HCT116 (cell line): ENCODE data around the gene PSMA6. TPM values are rescaled to one million over a fixed set of nuclear protein-coding genes. Genes with fewer than 3 reads are reported as not detected.

Source experiments
- ATAC-seq: fragments of 200-7000 bp; cut with Tn5 transposase; 2 replicates; pipeline ENCODE4 v1.9.1; 2020; ENCODE audit warnings: mild to moderate bottlenecking, moderate library complexity
- BruUV-seq: library from RNA; stranded (reverse); fragments of 400-500 nt; replicated peaks from 2 replicates; lab custom pipeline; 2021; lab: Mats Ljungman, UMichigan
- CTCF ChIA-PET: fragments of 300-600 bp; sonication (Branson Sonifier 250); formaldehyde crosslinking; loops from one replicate; lab custom pipeline; 2021; ENCODE audit warnings: antibody characterized with exemption; lab: Charles Lee
- POLR2A ChIA-PET: fragments of 300-600, 350-600 bp; sonication (Branson Sonifier 250); formaldehyde crosslinking; loops from one replicate; lab custom pipeline; 2021; ENCODE audit warnings: antibody characterized with exemption; lab: Charles Lee
- RAD21 ChIA-PET, 2 experiments: fragments of 300-600 bp; sonication (Branson Sonifier 250); formaldehyde crosslinking; loops; one replicate each; lab custom pipeline; 2023; ENCODE audit warnings: low total read pairs in 2 of 2; ENCODE audit not compliant: uncharacterized antibody in 2 of 2, unreplicated experiment in 2 of 2, low non-redundant PET in 1 of 2; lab: Charles Lee
- DNase-seq: peaks from one replicate; pipeline ENCODE4 v3.0.0-alpha.2; 2010; ENCODE audit warnings: low read depth, low spot score
- H2AFZ ChIP-seq: fragments of 200-600 bp; shearing (Covaris generic), sonication (generic); 2 replicates; pipeline ENCODE4 v1.6.1; 2017; ENCODE audit warnings: low read depth, mixed run types, mixed read lengths, antibody characterized with exemption, low read length; ENCODE audit not compliant: poor library complexity, severe bottlenecking
- H3K27ac ChIP-seq: 2 replicates; pipeline ENCODE4 v1.5.1; 2012; ENCODE audit warnings: low read depth, low read length
- H3K27me3 ChIP-seq: fragments of 200-600 bp; sonication (generic); 2 replicates; pipeline ENCODE4 v1.6.1; 2016; ENCODE audit warnings: mixed run types, low read length, mixed read lengths; ENCODE audit not compliant: insufficient read depth
- H3K36me3 ChIP-seq, 2 experiments: fragments of 200-500 bp in 1 of 2; fragments of 200-600 bp in 1 of 2; sonication (Bioruptor generic) in 1 of 2; sonication (generic) in 1 of 2; 2 replicates each; pipeline versions ENCODE4 v1.5.1 to v1.6.1; 2014 to 2016; ENCODE audit warnings: low read length in 2 of 2, inconsistent platforms in 1 of 2, mixed read lengths in 1 of 2, mixed run types in 1 of 2; ENCODE audit not compliant: insufficient read depth in 2 of 2, control insufficient read depth in 1 of 2
- H3K4me1 ChIP-seq, 2 experiments: fragments of 200-600 bp in 1 of 2; sonication (generic) in 1 of 2; 2 replicates each; pipeline versions ENCODE4 v1.5.1 to v1.6.1; 2012 to 2017; ENCODE audit warnings: low read length in 2 of 2, inconsistent platforms in 1 of 2, mild to moderate bottlenecking in 1 of 2, mixed read lengths in 1 of 2, mixed run types in 1 of 2, moderate library complexity in 1 of 2; ENCODE audit not compliant: insufficient read depth in 2 of 2, control insufficient read depth in 1 of 2
- H3K4me2 ChIP-seq: fragments of 200-600 bp; sonication (generic); 2 replicates; pipeline ENCODE4 v1.6.1; 2017; ENCODE audit warnings: mixed run types, low read length, mixed read lengths
- H3K4me3 ChIP-seq, 2 experiments: fragments of 200-600 bp in 1 of 2; sonication (generic) in 1 of 2; replicated peaks in 1 of 2; 2 replicates each; pipeline ENCODE4 v1.5.1; 2011 to 2016; ENCODE audit warnings: low read length in 2 of 2, control low read depth in 1 of 2, low read depth in 1 of 2, mild to moderate bottlenecking in 1 of 2, mixed read lengths in 1 of 2, mixed run types in 1 of 2
- H3K79me2 ChIP-seq: fragments of 200-600 bp; sonication (generic); 2 replicates; pipeline ENCODE4 v1.6.1; 2017; ENCODE audit warnings: mild to moderate bottlenecking, mixed run types, low read length, moderate library complexity, mixed read lengths; ENCODE audit not compliant: insufficient read depth
- H3K9ac ChIP-seq: fragments of 200-600 bp; sonication (generic); 2 replicates; pipeline ENCODE4 v1.6.1; 2016; ENCODE audit warnings: low read length, mixed read lengths
- H3K9me2 ChIP-seq: fragments of 200-600 bp; sonication (generic), shearing (Covaris generic); 2 replicates; pipeline ENCODE4 v1.6.1; 2017; ENCODE audit warnings: mixed run types, mild to moderate bottlenecking, moderate library complexity; ENCODE audit not compliant: insufficient read depth
- H3K9me3 ChIP-seq, 2 experiments: fragments of 200-500 bp in 1 of 2; fragments of 200-600 bp in 1 of 2; sonication (Bioruptor generic) in 1 of 2; sonication (generic) in 1 of 2; 2 replicates each; pipeline ENCODE4 v1.6.1; 2014 to 2017; ENCODE audit warnings: low read length in 2 of 2, mixed read lengths in 2 of 2, inconsistent platforms in 1 of 2, low read depth in 1 of 2, mild to moderate bottlenecking in 1 of 2, mixed run types in 1 of 2, moderate library complexity in 1 of 2; ENCODE audit not compliant: control insufficient read depth in 1 of 2, insufficient read depth in 1 of 2
- H4K20me1 ChIP-seq: fragments of 200-600 bp; sonication (generic), shearing (Covaris generic); 2 replicates; pipeline ENCODE4 v1.6.1; 2017; ENCODE audit warnings: mixed run types, mild to moderate bottlenecking, moderate library complexity; ENCODE audit not compliant: insufficient read depth
- CEBPB ChIP-seq: IDR thresholded peaks from 2 replicates; pipeline ENCODE4 v1.6.1; 2012; ENCODE audit warnings: low read depth
- FOSL1 ChIP-seq: IDR thresholded peaks from 2 replicates; pipeline ENCODE4 v1.6.1; 2012; ENCODE audit warnings: low read depth
- JUND ChIP-seq: IDR thresholded peaks from 2 replicates; pipeline ENCODE4 v1.6.1; 2012
- POLR2A ChIP-seq: IDR thresholded peaks from 2 replicates; pipeline ENCODE4 v1.7.0; 2011; ENCODE audit warnings: borderline replicate concordance; ENCODE audit not compliant: insufficient read depth, insufficient read length; ENCODE audit errors: extremely low read depth
- POLR2AphosphoS5 ChIP-seq: IDR thresholded peaks from 2 replicates; pipeline ENCODE4 v1.6.1; 2011; ENCODE audit warnings: mild to moderate bottlenecking, low read depth, low read length, moderate library complexity
- SRF ChIP-seq: IDR thresholded peaks from 2 replicates; pipeline ENCODE4 v1.6.1; 2012; ENCODE audit warnings: low read depth
- YY1 ChIP-seq: IDR thresholded peaks from 2 replicates; pipeline ENCODE4 v1.6.1; 2011; ENCODE audit warnings: low read length, low read depth, moderate library complexity, mild to moderate bottlenecking; ENCODE audit not compliant: insufficient replicate concordance; ENCODE audit errors: extremely low read depth
- intact Hi-C: fragments of 100-400 bp; cut with micrococcal nuclease; formaldehyde crosslinking; loops from 2 replicates; pipeline ENCODE4 v1.10.0; 2022
- total RNA-seq: library from RNA; stranded (reverse); gene quantifications from one replicate; pipeline ENCODE4 v1.2.1, GENCODE V29; 2021; ENCODE audit not compliant: unreplicated experiment
- TF ChIP-seq, protein P1 (sequence below): IDR thresholded peaks from 2 replicates; pipeline ENCODE4 v1.6.1; 2012; ENCODE audit warnings: low read depth

Gene PSMA6
- total RNA-seq, 1 experiment from 2014 or later: 194 TPM

DNA sequence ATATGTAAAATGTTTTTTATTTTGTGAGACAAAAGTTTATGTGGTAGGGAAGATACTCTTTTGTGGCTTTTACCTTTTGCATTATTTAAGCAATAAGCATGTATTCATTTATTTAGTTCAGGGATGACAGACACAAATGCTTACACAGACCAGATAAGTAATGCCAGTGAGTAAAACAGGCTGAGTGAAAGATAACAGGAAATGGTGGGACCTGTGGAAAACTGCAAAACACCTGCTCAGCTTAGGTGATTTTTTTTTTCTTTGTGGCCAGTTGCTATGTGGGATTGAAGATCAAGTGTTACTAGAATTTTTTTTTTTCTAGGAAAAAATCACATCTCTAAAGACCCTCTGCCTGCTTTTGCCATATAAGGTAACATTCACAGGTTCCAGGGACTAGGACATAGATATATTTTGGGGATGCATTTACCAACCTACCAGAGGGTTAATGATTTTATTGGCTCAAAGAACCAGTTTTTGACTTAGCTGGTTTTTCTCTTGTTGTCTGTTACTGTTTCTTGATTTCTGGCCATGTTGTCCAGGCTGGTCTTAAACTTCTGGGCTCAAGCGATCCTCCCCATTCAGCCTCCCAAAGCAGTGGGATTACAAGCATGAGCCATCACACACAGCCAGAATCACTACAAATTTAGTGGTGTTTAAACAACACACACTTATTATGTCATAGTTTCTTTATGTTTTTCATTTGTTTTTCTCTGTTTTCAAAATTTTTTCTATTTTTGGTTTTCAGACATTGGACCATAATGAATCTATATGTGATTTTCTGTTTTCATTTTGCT is 9.8 kb downstream of the PSMA6 start:
- ATAC-seq: no peak
- Histone ChIP-seq H3K4me3 (no peak overlapping the region), H3K4me1 (no peaks in the 10 kb centered on the region), H3K9me2 (no peaks in the 10 kb centered on the region), H4K20me1 (peaks cover 19% of the 10 kb centered on the region; the same call in 1 of the 2 replicates), H3K27me3 (no peaks in the 10 kb centered on the region), H3K79me2 (peaks cover 100% of the 10 kb centered on the region), H3K4me2 (no peak overlapping the region), H3K27ac (no peak overlapping the region), H3K36me3 (no peaks in the 10 kb centered on the region; a peak in 1 of 4 replicates), H3K9ac (no peak overlapping the region), H2AFZ (no peak overlapping the region), H3K9me3 (no peaks in the 10 kb centered on the region)
- BruUV-seq: no TSS peak
- TF ChIP-seq CEBPB (no peak), YY1 (no peak), JUND (no peak), POLR2A (no peak)
- POLR2A ChIA-PET: no interaction called here
- RAD21 ChIA-PET: interaction anchor here in 1 of 2 experiments (0.6 kb wide), 1 partner anchor 12 kb away, joined by 3 read pairs; no protein-coding TSS in a partner anchor
- intact Hi-C loops: no loop called here
- CTCF ChIA-PET: no interaction called here
- no peak for DNase-seq

DNA sequence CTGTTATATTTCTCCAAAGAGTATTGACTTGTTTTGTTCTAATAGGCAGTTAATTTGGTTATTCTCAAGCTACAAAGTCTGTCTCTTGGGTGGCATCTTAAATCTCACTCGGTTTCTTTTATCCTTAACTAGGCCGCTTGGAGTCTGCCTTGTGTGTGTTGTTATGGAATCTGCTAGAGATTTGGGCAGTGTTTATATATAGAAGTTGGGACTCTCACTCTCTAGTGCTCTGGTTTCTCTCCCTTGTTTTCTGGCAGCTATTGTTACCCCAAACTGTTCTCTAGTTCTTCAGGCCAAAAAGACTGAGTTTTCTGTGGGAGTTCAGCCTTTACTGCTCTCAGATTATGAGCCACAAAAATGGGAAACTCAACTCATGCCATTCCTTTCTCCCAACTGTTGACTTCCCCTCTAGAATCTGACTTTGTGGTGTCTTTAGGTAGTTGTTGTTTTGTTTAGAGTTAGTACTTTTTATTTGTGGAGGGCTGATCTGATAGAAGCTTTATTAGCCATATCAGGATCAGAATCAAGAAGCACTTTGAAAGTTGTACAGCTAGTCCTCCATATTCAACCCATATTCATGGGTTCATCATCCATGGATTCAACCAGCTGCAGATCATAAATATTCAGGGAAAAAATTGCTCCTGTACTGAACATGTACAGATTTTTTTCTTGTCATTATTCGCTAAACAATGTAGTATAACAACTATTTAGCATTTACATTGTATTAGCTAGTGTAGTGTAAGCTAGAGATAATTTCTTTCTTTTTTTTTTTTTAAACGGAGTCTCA is 11.2 kb downstream of the PSMA6 start:
- no TSS peak for BruUV-seq
- DNase-seq (no peak), ATAC-seq (no peak)
- H3K27ac ChIP-seq: no peak overlapping the region
- POLR2A ChIA-PET: no interaction called here
- no peaks in the 10 kb centered on the region for H3K4me1 ChIP-seq
- intact Hi-C loops: no loop called here
- peaks cover 100% of the 10 kb centered on the region for H3K79me2 ChIP-seq
- H3K4me3 ChIP-seq: no peak overlapping the region
- H4K20me1 ChIP-seq: peaks cover 23% of the 10 kb centered on the region; the same call in 1 of the 2 replicates
- H3K36me3 ChIP-seq: peaks cover 3 to 5% of the 10 kb centered on the region in 2 experiments; a peak in 1 of 4 replicates
- H2AFZ ChIP-seq: no peak overlapping the region
- H3K9me3 ChIP-seq: no peaks in the 10 kb centered on the region
- H3K9me2 ChIP-seq: no peaks in the 10 kb centered on the region
- no peaks in the 10 kb centered on the region for H3K27me3 ChIP-seq
- CTCF ChIA-PET: no interaction called here
- TF ChIP-seq YY1 (no peak), POLR2AphosphoS5 (no peak), FOSL1 (no peak), SRF (no peak)
- TF ChIP-seq, protein P1, sequence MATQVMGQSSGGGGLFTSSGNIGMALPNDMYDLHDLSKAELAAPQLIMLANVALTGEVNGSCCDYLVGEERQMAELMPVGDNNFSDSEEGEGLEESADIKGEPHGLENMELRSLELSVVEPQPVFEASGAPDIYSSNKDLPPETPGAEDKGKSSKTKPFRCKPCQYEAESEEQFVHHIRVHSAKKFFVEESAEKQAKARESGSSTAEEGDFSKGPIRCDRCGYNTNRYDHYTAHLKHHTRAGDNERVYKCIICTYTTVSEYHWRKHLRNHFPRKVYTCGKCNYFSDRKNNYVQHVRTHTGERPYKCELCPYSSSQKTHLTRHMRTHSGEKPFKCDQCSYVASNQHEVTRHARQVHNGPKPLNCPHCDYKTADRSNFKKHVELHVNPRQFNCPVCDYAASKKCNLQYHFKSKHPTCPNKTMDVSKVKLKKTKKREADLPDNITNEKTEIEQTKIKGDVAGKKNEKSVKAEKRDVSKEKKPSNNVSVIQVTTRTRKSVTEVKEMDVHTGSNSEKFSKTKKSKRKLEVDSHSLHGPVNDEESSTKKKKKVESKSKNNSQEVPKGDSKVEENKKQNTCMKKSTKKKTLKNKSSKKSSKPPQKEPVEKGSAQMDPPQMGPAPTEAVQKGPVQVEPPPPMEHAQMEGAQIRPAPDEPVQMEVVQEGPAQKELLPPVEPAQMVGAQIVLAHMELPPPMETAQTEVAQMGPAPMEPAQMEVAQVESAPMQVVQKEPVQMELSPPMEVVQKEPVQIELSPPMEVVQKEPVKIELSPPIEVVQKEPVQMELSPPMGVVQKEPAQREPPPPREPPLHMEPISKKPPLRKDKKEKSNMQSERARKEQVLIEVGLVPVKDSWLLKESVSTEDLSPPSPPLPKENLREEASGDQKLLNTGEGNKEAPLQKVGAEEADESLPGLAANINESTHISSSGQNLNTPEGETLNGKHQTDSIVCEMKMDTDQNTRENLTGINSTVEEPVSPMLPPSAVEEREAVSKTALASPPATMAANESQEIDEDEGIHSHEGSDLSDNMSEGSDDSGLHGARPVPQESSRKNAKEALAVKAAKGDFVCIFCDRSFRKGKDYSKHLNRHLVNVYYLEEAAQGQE: no peak
- RAD21 ChIA-PET: interaction anchor here in 1 of 2 experiments (1.0 kb wide), 1 partner anchor 162 kb away, joined by 3 read pairs; no protein-coding TSS in a partner anchor
- H3K4me2 ChIP-seq: no peak overlapping the region
- H3K9ac ChIP-seq: no peak overlapping the region
